NCI-H1417 (cell line): ENCODE data around the gene GAREM2.

Source experiments
- DNase-seq, 3 experiments: peaks; one replicate each; lab custom pipeline; 2025; lab: John Stamatoyannopoulos, UW

The GAREM2 gene

DNA sequence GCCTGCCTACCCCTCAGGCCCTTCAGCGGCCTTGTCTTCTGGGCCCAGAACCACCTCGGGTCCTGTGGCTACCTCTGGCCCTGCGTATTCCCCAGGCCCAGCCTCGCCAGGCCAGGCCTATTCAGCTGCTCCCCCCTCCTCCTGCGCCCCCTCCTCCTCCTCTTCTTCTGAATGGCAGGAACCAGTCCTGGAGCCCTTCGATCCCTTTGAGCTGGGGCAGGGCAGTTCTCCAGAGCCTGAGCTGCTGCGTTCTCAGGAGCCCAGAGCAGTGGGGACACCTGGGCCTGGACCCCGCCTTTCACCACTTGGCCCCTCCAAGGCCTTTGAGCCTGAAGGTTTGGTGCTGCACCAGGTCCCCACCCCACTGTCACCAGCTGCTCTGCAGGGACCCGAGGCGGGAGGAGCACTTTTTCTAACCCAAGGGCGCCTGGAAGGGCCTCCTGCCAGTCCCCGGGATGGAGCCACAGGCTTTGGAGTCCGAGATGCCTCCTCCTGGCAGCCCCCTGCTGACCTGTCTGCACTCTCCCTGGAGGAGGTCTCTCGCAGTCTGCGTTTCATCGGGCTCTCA lies 14.7 kb downstream of the GAREM2 start:
- DNase-seq = no peak

DNA sequence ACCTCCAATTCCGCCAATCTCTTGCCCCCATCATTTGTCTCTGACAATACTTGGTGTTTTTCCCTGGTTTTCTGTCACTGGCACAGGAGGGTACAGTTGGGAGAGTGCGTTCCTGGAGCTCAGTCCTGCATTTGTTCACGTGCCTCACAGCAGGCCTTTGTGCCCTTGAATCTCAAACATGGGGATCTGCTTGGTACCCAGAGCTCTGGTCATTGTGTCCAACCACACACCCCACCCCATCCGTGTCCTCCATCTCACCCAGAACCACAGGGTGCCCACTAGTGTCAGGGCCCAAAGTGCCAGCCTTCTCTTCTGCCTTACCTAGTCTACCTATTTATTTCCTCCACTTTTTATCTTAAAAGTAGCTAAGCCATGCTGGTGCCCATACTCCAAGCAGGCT lies 16.2 kb downstream of the GAREM2 start:
- DNase-seq = no peak

DNA sequence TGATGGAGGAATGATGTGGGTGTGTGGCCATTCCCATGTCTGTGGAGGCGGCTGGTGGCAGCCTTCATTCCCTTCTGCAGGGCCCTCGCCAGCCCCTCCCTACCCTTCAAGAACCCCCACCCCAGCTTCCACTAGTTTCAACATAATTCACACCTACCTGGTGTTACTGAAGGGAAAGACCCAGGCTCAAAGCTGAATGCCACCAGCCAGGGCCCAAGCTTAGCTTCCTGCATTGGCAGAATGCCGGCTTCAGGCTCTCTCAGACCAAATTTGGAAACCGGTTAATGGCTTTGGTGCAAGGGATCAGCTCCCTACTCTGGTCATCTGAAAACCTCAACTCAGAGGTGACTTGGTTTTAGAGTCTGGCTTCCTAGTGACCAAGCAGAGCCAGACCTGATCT lies 16.9 kb downstream of the GAREM2 start:
- no peak for DNase-seq

DNA sequence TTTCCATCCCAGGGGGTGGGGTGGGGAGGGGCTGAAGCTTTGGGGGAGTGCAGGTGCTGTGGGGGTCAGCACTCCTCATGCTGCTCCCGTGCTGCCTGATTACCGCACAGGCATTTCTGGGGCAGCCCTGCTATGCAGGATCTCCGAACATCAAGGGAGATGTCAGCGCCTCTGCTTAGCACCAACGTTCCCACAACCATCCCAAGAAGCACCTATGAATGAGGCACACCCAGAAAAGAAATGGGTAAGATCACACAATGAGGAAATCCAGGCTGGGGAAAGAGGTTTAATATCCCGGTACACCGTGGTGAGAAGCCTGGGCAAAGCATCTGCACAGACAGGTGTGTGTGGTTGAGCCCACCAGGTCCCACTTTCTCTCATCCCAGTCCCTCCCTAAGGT lies 17.5 kb downstream of the GAREM2 start:
- no peak for DNase-seq

DNA sequence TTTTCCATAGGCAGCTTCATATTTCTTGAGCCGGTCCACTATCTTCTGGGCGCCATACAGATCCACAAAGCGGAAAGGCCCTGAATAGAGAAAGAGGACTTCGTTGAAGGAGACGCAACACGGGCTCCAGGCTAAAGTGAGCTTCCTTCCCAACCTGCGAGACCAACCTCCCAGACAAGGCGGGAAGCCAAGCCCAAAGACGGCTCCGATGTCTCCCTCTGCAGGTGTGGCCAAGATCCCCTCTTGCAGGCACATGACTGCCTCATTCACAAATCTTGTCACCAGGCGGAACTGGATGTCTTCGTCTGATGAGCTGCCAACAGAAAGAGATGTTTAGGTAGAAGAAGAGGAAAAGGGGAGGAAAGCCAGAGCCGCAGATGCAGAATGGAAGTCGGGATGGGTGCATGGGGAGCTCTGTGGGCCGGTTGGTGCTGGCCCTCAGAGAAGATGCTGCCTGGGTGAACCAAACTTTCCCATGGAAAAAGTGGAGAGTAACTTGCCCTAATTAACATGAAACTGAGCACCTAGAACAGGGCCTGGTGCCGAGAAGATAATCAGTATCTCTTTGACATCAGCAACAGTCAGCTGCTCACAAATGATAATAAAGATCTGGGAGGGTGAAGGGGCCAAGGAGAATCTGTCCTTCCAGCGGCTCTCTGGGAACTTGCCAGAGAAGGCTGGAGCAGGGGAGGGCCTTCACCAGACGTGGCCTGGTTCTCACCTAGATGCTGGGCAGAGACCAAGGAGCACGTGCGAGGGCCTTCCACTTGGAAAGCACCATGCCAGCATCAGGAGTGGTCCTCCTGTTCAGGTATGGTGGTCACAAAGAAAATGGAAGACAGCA lies 18.6 kb downstream of the GAREM2 start:
- DNase-seq = no peak

DNA sequence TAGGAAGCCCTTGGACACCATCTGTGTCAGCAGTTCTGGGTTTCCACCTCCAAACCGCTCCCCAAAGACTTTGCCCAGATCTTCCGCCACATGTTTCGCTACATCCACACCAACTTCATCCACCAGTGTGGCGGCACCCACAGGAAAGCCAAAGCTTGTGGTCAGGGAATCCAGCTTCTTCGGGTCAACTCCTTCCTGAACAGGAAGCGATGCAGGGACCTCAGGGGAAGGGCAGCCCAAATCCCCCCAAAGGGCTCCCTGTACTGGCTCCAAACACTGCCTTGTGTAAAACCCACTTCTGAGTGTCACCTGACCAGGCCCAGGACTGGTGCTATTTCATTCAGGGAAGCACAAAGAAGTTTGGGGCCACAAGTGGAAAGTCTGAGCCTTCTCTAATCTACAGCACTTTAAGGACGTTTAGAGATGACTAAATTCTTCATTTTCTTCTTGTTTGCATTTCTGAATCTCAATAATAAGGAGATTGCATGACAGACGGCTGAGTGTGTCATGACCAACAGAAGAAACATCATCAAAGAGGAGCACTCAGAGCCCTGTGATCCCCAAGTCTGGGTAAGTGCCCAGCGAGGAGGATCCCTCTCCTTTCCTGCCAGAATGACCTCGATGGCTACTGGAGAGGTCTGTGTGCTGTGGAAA lies 20.8 kb downstream of the GAREM2 start:
- no peak for DNase-seq

DNA sequence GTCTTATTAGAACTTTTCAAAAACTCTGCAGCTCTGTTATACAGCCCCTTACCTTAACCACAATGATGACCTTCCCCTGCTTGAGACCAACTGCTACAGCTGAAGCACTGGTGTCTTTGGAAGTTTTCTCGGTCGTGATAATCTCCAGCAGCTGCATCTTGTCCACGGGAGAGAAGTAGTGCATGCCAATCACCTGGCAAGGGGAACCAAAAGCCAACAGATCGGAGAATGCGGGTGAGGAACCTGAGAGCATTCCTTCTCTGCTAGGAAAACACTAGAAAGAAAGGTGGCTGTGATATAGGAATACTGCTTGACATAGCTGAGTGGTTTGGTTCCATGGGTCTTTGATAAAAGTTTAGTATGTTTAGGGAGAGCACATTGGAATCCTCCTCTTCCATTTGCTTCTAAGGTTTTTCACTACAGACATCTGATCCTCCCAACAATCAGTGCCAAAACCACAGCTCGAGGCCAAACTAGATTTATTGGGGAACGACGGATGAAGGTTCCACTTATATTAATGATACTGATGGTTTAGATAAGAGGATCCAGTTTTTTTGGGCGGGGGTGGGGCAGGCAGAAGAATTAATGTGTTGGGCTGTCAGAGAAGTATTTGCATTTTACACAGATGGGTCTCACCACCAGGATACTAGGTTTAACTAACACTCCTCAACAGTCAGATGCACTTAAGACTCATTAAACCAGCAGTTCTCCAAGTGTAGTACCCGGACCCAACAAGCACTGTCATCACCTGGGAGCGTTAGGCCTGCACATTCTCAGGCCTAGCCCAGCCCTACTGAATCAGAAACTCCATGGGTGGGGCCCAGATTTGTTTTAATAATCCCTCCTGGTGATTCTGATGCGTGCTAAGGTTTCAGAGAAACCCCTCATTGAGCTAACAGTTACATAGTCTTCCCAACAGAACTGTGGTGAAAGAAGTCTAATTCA lies 22.4 kb downstream of the GAREM2 start:
- DNase-seq = no peak

DNA sequence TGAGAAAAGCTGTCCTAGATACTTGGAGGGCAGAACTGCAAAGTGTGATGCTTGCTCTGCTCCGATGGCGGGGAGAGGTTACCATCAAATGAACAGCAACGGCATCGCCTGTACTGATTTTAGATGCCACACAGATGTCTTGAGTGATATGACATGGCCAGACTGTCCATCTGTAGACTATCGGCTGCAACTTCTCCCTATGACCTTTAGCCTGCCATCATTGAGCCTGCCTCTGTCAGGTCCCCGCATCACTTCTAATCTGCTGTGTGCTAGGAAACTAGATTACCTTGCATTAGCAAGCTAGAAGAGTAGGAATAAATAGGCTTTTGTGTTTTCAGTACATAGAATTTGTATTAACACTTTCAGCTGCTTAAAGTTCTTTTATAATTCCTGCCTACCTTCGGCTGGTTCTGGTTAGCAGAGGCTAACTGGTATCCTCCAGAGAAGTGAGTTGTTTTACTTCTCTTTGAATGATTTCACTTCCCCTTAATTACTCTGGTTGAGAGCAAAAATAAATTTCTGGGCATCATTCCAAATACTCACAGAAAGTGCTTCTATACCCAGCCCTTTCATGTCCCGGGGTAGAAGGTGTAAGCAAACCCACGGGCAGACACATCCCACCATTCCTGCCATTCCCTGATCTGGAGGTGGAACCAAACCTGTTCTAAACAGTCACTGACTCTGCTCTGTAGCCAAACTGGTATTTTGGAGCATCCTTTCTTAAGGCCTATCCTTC lies 24.0 kb downstream of the GAREM2 start:
- DNase-seq = no peak

DNA sequence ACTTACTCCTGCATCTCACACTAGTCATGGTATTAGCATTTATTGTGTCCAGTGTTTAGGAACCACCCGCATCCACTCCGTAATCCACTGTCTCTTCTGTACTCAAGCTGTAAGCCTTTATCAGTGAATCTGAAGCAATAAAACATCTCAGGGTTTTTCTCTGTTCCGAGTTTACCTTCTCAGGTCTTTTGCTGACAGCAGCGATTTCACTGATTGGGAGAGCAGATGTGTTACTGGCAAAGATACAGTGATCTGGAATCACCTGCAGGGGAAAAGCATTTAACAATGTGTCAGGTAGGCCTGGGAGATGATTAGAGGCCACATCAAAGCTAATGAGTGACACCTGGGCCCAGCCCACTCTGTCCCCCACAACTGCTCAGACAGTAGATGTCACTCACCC lies 24.6 kb downstream of the GAREM2 start:
- no peak for DNase-seq

DNA sequence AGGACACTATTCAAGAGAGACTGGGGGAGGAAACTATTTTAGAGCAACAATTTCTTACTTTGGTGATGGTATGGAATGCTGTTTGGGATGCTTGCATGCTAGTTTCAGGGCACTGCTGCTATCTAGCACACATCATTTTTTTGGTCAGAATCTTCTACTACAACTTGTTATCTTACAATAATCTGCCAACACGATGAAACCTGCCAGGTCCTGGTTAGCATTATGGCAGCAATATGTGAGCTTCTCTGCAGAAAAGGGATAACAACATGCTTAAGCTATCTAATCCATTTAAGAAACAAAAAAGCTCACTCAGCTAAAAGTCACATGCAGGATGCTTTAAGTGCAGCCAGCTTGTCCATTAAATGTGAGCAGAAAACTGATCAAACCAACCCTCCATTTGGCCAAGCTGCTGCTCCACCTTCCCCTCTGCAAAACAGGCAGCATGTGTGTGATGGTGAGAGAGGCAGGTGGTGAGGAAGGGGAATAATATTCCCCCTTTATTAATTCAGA lies 30.1 kb downstream of the GAREM2 start:
- no peak for DNase-seq

DNA sequence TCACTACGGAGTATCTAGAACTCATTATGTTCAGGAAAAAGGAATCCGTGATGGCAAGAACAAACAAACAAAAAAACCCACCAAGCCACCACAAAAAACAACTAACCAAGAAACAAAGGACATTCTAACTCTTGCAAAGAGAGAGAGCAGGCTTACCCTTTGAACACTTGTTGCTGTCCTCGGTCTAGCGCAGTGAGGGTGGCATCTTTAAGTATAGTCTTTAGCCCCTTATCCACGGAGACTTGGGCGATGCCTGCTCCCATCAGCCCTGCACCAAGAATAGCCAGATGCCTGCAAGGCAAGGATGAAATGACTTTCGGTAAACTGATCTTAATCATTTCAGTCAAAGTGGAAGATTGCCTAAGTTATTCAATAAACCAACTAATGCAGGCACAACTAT lies 31.0 kb downstream of the GAREM2 start:
- no peak for DNase-seq

DNA sequence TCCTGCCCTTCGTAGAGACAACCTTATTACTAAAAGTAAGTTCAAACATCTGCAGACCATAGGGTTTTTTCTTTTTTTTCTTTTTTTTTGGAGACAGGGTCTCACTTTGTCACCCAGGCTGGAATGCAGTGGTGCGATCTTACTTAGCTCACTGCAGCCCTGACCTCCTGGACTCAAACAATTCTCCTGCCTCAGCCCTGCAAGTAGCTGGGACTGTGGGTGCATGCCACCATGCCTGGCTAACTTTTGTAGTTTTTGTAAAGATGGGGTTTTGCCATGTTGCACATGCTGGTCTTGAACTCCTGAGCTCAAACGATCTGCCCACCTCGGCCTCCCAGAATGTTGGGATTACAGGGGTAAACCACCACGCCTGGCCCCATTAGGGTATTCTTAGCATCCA lies 39.1 kb downstream of the GAREM2 start:
- DNase-seq = no peak

DNA sequence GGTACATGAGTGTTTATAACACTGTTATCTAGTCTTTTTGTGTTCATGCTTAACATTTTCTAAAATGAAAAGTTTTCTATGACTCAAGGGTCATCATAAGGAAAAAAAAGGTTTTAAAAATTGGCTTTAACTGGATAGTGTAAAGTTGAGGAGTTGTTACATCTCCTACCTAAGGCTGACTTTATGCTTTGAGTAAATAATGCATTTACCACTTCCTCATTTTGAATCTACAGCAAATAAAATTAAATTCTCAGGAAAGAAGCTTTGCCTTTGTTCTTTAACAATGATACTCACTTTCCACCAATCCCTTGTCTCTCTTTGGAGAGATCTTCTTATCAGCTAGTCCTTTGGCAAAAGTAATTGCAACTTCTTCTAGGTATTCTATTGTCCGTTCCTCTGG lies 41.9 kb downstream of the GAREM2 start:
- no peak for DNase-seq

DNA sequence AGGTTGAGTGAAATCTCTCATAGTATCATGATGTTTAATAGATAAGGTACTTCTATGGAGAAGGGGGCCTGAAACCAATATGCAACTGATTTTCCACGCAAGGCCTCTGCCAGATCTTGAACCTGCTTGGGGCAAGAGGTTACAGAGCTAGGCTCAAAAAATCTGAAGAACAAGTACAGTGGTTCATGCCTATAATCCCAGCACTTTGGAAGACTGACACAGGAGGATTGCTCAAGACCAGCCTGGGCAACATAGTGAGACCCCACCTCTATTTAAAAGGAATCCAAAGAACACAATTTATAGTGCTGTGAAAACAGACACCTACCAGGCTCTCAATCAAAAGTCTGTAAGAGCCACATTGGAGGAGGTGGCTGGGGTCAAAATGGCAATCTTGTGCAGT lies 42.9 kb downstream of the GAREM2 start:
- DNase-seq = no peak

DNA sequence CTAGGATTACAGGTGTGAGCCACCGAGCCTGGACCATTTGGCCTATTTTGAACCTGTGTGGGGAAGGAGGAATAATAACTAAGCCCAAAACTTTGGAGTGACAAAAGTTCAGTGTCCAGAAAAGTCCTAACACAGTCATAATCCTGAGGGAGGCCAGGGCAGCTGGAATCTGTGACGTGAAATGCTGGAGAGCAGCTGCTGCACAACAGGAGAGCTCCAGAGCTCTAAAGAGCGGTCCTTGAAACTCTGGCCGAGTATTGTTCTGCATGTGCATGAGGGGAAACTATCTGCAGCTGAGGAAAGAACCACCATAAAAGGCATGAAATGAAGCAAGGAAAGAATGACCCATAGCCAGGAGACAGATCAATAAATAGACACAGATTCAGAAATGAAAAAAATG lies 43.7 kb downstream of the GAREM2 start:
- DNase-seq = no peak

DNA sequence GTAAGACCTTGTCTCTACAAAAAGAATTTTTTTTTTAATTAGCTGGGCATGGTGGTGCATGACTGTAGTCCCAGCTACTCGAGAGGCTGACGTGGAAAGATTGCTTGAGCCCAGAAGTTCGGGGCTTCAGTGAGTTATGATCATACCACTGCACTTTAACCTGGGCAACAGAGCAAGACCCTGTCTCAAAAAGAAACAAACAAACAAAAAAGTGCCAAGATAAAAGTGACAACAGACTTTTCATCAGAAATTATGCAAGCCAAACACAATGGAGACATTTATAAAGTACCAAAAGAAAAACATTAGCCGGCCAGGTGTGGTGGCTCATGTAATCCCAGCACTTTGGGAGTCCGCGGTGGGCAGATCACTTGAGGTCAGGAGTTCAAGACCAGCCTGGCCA lies 44.8 kb downstream of the GAREM2 start:
- DNase-seq = no peak

DNA sequence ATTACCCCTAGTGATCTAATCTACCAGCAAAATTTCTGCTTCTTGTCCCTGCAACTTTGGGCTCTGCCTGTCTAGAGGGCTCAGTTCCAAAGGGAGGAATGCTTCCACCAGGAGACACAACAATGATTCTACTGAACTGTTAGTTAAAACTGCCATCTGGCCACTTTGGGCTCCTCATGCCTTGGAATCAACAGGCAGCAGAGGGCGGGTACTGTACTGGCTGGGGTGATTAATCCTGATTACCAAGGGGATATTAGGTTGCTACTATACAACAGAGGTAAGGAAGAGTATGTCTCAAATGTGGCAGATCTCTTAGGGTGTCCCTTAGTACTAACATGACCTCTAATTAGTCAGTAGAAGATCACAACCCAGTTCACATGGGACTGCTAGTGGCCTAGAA lies 50.1 kb downstream of the GAREM2 start:
- DNase-seq = no peak

DNA sequence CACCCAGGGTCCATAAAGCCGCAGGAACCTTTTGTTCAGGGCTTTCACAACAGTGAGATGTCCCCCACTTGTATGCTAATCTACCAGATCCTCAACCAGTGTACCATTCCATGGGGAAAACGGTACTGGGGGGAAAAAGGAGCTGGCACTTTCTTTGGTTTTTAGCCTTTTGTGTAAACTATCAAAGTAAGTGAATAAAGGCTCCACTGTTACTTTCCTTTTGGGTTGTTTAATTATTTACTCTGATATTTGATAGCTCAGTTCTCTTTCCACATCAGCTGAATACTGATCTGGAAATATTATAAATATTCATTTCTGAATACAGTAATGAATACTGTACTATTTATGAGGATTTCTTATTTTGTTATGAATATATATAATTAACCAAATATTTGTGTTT lies 51.2 kb downstream of the GAREM2 start:
- DNase-seq = no peak

DNA sequence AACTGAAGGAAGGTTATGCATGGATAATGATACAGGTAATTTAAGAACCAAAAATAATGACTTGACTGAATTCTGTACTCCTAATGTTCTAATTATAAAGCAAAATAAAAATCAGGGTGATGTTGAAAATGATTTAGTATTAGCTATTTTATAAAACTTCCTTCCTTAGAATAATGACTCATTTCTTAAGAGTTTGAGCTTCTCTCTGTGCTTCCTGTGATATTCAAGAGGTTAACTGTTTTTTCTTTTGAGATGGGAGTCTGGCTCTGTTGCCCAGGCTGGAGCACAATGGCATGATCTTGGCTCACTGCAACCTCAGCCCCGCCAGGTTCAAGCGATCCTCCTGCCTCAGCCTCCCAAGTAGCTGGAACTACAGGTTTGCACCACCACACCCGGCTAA lies 56.7 kb downstream of the GAREM2 start:
- no peak for DNase-seq

DNA sequence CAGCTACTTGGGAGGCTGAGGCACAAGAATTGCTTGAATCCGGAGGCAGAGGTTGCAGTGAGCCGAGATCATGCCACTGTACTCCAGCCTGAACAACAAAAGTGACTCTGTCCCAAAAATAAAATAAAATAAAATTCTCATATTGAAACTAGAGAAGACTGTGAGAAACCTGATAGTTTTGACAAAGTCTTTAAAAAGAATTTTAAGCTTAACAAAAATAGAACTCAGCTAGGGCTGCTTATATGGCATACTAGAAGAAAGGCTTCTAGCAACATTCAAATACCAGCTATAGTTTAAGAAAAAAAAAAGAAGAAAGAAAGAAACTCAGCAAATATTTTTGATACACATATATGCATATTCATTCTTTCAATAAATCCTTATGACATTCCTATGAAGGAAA lies 57.9 kb downstream of the GAREM2 start:
- DNase-seq = no peak

DNA sequence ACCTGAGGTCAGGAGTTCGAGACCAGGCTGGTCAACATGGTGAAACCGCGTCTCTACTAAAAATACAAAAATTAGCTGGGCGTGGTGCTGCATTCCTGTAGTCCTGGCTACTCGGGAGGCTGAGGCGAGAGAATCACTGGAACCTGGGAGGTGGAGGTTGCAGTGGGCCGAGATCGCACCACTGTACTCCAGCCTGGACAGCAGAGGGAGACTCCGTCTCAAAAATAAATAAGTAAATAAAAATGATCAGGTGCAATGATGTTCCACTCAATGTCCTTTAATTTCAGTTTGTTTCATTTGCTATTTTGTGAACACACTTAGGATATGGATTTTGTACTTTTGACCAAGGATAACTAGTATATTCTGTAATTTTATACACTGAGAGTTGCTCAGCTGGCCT lies 62.2 kb downstream of the GAREM2 start:
- DNase-seq = peak in 1 of 3 experiments; percentile 25
